Esophagus (tissue), 2 donors: ENCODE results near the gene SNX9. TPM values are rescaled to one million over a fixed set of nuclear protein-coding genes. Genes with fewer than 3 reads are reported as not detected.

Experiments
- H3K27ac ChIP-seq, 2 donors: one replicate each; pipeline ENCODE4 v1.5.1; 2013; ENCODE audit warnings: low read depth in 2 of 2, mild to moderate bottlenecking in 2 of 2, inconsistent platforms in 1 of 2, low read length in 1 of 2, moderate library complexity in 1 of 2
- H3K27me3 ChIP-seq, 2 donors: one replicate each; pipeline ENCODE4 v1.6.1; 2013; ENCODE audit warnings: low read length in 2 of 2, control low read depth in 1 of 2, mild to moderate bottlenecking in 1 of 2; ENCODE audit not compliant: insufficient read depth in 2 of 2, control insufficient read depth in 1 of 2
- H3K36me3 ChIP-seq, 2 donors: one replicate each; pipeline ENCODE4 v1.6.1; 2013; ENCODE audit warnings: low read length in 1 of 2; ENCODE audit not compliant: control insufficient read depth in 2 of 2, insufficient read depth in 2 of 2
- H3K4me1 ChIP-seq, 2 donors: one replicate each; pipeline ENCODE4 v1.6.1; 2013; ENCODE audit warnings: low read length in 1 of 2; ENCODE audit not compliant: control insufficient read depth in 2 of 2, insufficient read depth in 2 of 2
- H3K4me3 ChIP-seq, 2 donors: one replicate each; pipeline ENCODE4 v1.5.1; 2013; ENCODE audit warnings: low read length in 2 of 2, mild to moderate bottlenecking in 2 of 2, low read depth in 1 of 2, moderate library complexity in 1 of 2
- H3K9me3 ChIP-seq, 2 donors: one replicate each; pipeline ENCODE4 v1.6.1; 2013; ENCODE audit warnings: mild to moderate bottlenecking in 2 of 2, low read depth in 1 of 2, low read length in 1 of 2, moderate library complexity in 1 of 2; ENCODE audit not compliant: control insufficient read depth in 2 of 2, insufficient read depth in 1 of 2
- WGBS, 2 donors: extraction: QIAGEN DNeasy Blood & Tissue Kit; methylation state at CpG; one replicate each; pipeline ENCODE4 v1.1.7; 2013; 5-methylcytosine and 5-hydroxymethylcytosine counted together
- polyA plus RNA-seq, 2 donors: library from polyadenylated mRNA; stranded (reverse); fragments of 200-250 nt; gene quantifications; one replicate each; pipeline ENCODE4 v1.2.3, GENCODE V29; 2013
- donor health status: healthy with polysubstance abuse.
- donor health status: Bipolar disorder and iron deficiency.

Gene SNX9
- polyA plus RNA-seq, 2 donors = 27.8 to 78.0 TPM

DNA sequence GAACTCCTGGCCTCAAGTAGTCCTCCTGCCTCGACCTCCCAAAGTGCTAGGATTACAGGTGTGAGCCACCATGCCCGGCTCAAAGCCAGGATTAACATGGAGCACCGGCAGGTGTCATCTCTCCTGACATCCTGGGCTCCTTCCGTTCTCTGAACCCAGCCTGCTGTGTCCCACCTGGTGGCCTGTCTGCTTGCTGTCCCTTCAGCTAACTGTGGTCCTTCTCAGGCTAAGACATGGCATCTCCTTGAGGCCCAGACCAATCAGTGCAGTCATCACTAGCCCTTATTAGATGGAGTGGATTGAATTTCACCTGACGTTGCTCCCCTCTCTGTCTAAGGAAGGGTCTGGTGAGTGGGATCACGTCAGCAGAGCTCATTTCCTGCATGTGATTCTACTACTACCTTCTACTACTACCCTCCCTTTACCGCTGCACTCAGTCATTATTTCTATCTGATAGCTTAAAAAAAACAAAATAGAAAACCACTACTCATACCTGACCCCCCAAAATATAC, 130.6 kb downstream of the SNX9 start:
- H3K4me3 ChIP-seq = no peak overlapping the region

DNA sequence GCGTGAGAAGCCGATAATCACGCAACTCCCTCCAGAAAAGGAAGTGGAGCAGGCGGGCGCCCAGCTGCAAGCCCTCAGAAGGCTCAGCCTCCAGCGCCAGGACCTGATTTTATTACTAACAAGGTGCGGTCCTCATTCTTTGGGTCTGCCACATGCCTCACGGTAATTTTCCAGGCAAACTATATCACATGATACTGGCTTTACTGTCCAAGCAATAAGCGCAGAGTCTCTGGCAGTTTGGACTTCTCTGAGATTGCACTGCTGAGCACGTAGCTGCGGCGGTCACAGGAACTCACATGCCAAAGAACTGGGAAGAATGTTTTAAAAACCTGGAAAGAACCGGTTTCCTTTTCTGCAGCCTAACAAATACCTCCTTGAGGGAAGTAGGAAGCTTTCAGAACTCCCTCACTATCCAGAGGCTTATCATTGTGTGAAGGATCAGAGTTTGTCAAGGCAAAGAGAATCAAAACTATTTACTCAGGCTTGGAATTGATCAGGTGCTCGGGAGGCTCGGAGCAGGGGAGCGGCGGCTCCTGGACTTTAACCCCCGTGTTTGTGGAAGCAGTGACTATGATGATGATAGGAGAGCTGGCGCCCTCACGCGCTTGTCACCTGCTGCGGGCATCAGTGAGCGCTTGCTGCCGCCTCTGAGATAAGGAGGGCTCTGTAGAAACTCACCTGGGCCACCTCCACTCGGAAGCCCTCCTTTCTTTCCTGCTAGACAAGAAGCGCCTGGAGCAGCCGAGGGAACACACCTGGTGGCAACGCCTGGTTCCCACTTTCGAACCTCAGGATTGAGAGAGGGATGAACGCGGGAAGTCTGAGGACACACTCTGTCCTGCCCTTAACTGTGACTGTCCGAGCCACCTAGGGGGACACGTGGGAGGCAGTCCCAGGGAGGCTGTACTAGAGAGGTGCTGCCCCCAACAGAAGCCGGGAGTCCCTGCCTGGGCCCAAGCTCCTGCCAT, 131.4 kb downstream of the SNX9 start:
- no peaks in the 10 kb centered on the region for H3K9me3 ChIP-seq
- 39 to 43% methylated on average over 34 of the region's 34 CpGs for WGBS, 2 donors
- peak overlapping the region; percentile 58 to 62 for H3K27ac ChIP-seq
- H3K4me3 ChIP-seq = peak overlapping the region; percentile 1 to 40
- peaks cover 0 to 6% of the 10 kb centered on the region in 2 donors for H3K4me1 ChIP-seq
- H3K27me3 ChIP-seq = no peaks in the 10 kb centered on the region
- no peaks in the 10 kb centered on the region for H3K36me3 ChIP-seq

More for the DNA sequence above, 130.6 kb downstream of the SNX9 start:
- H3K36me3 ChIP-seq = no peaks in the 10 kb centered on the region
- H3K27me3 ChIP-seq = no peaks in the 10 kb centered on the region
- WGBS, 2 donors = 58 to 68% methylated on average over 7 of the region's 7 CpGs
- H3K27ac ChIP-seq = no peak overlapping the region
- H3K9me3 ChIP-seq = no peaks in the 10 kb centered on the region
- H3K4me1 ChIP-seq = peaks cover 0 to 6% of the 10 kb centered on the region in 2 donors

DNA sequence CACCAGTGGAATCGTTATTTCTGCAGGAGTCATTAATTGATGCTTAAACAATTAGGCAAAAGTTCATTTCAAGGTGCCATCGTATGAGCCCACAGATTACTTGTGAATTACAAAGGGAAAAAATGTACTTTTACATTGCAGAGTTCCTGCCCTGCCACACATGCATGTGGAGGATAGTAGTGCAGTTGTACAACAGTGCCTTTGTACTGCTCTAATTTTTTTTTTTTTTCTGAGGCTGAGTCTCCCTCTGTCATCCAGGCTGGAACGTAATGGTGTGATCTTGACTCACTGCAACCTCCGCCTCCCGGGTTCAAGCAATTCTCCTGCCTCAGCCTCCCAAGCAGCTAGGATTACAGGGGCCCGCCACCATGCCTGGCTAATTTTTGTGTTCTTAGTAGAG, 132.6 kb downstream of the SNX9 start:
- H3K27me3 ChIP-seq = no peaks in the 10 kb centered on the region
- no peaks in the 10 kb centered on the region for H3K9me3 ChIP-seq
- no peak overlapping the region for H3K4me3 ChIP-seq
- H3K36me3 ChIP-seq = no peaks in the 10 kb centered on the region
- peaks cover 0 to 6% of the 10 kb centered on the region in 2 donors for H3K4me1 ChIP-seq
- WGBS, 2 donors = 89 to 94% methylated on average over 6 of the region's 6 CpGs
- H3K27ac ChIP-seq = no peak overlapping the region

DNA sequence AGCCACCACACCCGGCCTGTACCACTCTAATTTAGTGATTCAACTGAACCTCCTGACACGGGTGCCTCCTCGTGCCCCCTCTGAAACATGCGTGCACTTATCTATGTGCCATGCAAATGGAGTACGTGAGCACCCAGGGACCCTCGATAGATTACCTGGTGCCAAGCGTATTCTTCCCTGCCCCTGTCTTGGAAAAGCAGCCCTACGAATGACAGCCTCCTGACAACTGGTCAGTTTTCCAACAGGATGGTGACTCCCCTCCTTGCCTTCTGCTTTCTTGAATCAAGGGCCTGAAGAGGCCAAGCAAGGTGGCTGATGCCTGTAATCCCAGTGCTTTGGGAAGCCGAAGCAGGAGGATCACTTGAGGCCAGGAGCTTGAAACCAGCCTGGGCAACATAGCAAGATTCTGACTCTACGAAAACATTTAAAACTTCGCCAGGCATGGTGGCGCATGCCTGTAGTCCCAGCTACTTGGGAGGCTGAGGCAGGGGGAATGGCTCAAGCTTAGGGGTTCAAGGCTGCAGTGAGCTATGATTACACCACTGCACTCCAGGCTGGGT, 133.2 kb downstream of the SNX9 start:
- Histone ChIP-seq H3K4me3 (no peak overlapping the region), H3K9me3 (no peaks in the 10 kb centered on the region), H3K27ac (no peak overlapping the region), H3K4me1 (peaks cover 0 to 10% of the 10 kb centered on the region in 2 donors), H3K27me3 (no peaks in the 10 kb centered on the region), H3K36me3 (no peaks in the 10 kb centered on the region)
- WGBS, 2 donors = 89 to 98% methylated on average over 12 of the region's 12 CpGs

DNA sequence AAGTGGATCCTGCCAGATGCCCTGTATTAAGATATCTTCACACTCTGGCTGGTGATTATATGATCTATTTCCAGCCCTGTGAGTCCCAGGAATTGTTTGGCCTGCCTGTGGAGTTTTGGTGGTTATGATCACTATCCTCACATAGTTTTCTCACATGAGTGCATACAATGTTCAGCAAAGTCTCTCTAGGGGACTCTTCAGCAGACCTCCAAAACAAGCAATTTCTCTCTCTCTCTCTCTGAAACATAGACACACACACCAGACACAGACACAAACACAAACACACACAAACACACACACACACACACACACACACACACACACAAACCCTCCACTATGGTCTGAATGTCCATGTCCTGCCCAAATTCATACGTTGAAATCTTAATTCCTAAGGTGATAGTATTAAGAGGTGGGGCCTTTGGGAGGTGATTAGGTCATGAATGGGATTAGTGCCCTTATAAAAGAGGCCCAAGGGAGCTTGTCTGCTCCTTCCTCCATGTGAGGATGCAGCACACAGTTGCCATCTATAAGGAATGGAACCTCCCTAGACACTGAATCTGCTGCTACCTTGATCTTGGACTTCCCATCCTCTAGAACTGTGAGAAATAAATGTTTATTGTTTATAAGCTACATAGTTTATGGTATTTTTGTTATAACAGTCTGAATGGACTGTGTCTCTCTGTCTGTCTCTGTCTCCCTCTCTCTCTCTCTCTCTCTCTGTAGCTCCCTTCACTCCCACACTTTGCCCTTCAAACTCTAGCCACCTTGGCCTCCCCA, 136.6 kb downstream of the SNX9 start:
- H3K27ac ChIP-seq = no peak overlapping the region
- no peaks in the 10 kb centered on the region for H3K36me3 ChIP-seq
- 89 to 90% methylated on average over 1 of the region's 1 CpG for whole genome bisulfite sequencing, 2 donors
- no peak overlapping the region for H3K4me3 ChIP-seq
- no peaks in the 10 kb centered on the region for H3K9me3 ChIP-seq
- peaks cover 0 to 9% of the 10 kb centered on the region in 2 donors for H3K4me1 ChIP-seq
- H3K27me3 ChIP-seq = no peaks in the 10 kb centered on the region

DNA sequence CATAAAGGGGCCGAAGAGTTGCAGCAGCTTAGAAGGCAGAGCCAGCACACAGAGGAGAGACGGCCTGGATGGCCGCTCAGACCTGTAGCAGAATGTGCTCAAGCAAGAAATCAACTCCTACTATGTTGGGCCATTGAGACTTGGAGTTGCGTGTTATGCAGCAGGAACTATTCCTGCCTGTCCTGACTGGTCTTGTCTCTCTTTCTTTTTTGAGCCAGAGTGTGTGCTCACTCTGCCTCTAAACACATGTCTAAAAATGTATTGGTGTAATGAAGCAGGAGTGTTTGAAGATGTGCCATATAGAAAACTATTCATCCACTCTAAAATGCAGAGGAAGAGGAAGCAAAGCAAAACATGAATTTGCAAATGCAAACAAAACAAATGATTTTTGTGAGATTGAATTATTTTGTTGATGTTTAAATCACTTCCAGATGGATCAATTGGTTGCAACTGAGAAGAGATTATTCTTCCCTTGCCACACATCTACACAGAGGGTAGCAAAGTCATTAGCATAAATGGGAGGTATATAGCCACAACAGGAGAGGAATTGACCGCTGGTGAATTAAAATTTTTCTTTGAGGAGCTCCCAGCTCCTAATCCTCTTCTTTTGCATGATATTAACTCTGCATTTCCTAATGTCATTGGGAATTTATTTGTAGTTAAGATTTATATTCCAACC, 138.2 kb downstream of the SNX9 start:
- no peak overlapping the region for H3K4me3 ChIP-seq
- WGBS, 2 donors = 64 to 81% methylated on average over 5 of the region's 5 CpGs
- peak overlapping the region in 1 of 2 donors; percentile 22 for H3K27ac ChIP-seq
- no peaks in the 10 kb centered on the region for H3K9me3 ChIP-seq
- no peaks in the 10 kb centered on the region for H3K36me3 ChIP-seq
- peaks cover 0 to 8% of the 10 kb centered on the region in 2 donors for H3K4me1 ChIP-seq
- H3K27me3 ChIP-seq = no peaks in the 10 kb centered on the region

DNA sequence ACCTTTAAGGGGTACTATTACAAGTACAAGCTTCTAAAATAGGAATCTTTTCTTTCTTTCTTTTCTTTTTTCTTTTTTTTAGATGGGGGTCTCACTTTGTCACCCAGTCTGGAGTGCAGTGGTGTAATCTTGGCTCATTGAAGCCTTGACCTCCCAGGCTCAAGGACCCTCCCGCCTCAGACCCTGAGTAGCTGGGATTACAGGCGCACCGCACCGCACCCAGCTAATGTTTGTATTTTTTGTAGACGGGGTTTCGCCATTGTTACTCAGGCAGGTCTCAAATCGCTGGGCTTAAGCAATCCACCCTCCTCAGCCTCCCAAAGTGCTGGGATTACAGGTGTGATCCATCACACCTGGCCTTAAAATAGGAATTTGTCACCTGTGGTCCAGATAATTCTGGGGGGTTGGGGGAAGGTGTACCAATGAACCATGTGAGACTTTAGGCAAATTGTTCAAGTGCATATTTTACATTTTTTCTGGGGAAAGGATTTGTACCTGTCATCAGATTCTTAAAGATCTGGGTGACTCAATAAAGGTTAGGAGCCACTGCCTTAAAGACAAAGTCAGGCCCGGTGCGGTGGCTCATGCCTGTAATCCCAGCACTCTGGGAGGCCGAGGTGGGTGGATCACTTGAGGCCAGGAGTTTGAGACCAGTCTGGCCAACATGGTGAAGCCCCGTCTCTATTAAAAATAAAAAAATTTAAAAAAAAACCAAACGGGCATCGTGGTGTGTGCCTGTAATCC, 139.0 kb downstream of the SNX9 start:
- Histone ChIP-seq H3K36me3 (no peaks in the 10 kb centered on the region), H3K27ac (no peak overlapping the region), H3K4me1 (peaks cover 0 to 8% of the 10 kb centered on the region in 2 donors), H3K4me3 (no peak overlapping the region), H3K9me3 (no peaks in the 10 kb centered on the region), H3K27me3 (no peaks in the 10 kb centered on the region)
- whole genome bisulfite sequencing, 2 donors = 71 to 72% methylated on average over 13 of the region's 13 CpGs

DNA sequence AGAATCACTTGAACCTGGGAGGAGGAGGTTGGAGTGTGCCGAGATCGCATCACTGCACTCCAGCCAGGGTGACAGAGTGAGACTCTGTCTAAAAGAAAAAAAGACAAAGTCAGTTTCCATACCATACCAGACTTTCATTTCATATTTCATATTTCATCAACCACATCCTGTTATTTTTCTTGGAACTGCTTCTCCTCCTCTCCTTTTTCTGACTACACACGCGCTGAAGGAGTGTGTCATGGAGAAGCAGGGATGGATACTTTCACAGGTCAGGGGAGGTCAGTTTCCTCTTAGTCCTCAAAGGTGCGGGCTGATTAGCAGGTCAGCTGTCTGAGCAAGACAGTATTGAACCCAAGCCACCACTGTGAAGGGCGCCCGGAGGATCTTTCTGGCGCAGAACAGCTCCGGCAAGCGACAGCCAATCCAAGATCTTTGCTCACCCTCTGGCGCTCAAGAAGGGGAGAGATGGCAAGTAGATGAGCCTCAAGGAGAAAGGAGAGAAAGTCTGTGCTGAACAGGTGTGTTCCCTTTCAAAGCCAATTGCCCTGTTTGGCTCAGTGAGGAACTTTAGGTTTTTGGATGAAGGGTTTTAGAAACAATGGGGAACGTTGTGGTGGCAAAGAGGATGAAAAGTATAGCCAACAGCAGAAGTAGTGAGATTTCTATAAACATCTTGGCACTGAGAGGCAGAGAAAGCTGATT, 139.7 kb downstream of the SNX9 start:
- WGBS, 2 donors = 58 to 61% methylated on average over 12 of the region's 12 CpGs
- no peaks in the 10 kb centered on the region for H3K27me3 ChIP-seq
- H3K36me3 ChIP-seq = no peaks in the 10 kb centered on the region
- H3K4me3 ChIP-seq = no peak overlapping the region
- peak overlapping the region in 1 of 2 donors; percentile 13 for H3K27ac ChIP-seq
- H3K4me1 ChIP-seq = peaks cover 0 to 8% of the 10 kb centered on the region in 2 donors
- no peaks in the 10 kb centered on the region for H3K9me3 ChIP-seq
